ENCODE measurements around the gene CNTLN. TPM values are rescaled to one million over a fixed set of nuclear protein-coding genes. Genes with fewer than 3 reads are reported as not detected.
A peak's percentile ranks its signal among the peaks of the same experiment; 100 is the strongest.

CNTLN gene
- total and polyA plus RNA-seq, 8 donors, result 1.2 to 3.1 (median 2.2) TPM

- Histone ChIP-seq H3K27me3 (no peaks in the 10 kb centered on the region), H3K4me1 (no peaks in the 10 kb centered on the region), H3K36me3 (no peaks in the 10 kb centered on the region), H3K9me3 (no peaks in the 10 kb centered on the region), H3K27ac (no peak overlapping the region), H3K4me3 (no peak overlapping the region)
- FAIRE-seq, result no peak
- intact Hi-C loops (cut with DNase I), result no loop called here
- no peak for DNase-seq
- no peak for ATAC-seq
- TF ChIP-seq CTCF (IDR thresholded peaks at IDR 0.05), result no peak
- WGBS, 2 donors, result 92 to 98% methylated on average over 1 of the region's 1 CpG
These were observed 356.9 kb downstream of the CNTLN start for GRCh38 chr9:17491780-17492179.

GRCh38 chr9:17503196-17503595 is 368.4 kb downstream of the CNTLN start:
- Histone ChIP-seq H3K27ac (no peak overlapping the region), H3K27me3 (no peaks in the 10 kb centered on the region), H3K9me3 (no peaks in the 10 kb centered on the region), H3K36me3 (no peaks in the 10 kb centered on the region), H3K4me1 (no peaks in the 10 kb centered on the region), H3K4me3 (no peak overlapping the region)
- FAIRE-seq (no peak), ATAC-seq (no peak), DNase-seq (no peak)
- intact Hi-C loops (cut with DNase I), result no loop called here
- TF ChIP-seq CTCF (IDR thresholded peaks at IDR 0.05), result no peak
- WGBS, 2 donors, result 87 to 95% methylated on average over 3 of the region's 3 CpGs

GRCh38 chr9:17509151-17509550 is 374.3 kb downstream of the CNTLN start:
- FAIRE-seq, result no peak
- intact Hi-C loops (cut with DNase I), result no loop called here
- WGBS, 2 donors, result 73 to 85% methylated on average over 1 of the region's 1 CpG

GRCh38 chr9:17509701-17510100 is 374.9 kb downstream of the CNTLN start:
- H3K27me3 ChIP-seq, result no peaks in the 10 kb centered on the region
- ATAC-seq (no peak), DNase-seq (no peak), FAIRE-seq (no peak)
- H3K4me3 ChIP-seq, result no peak overlapping the region
- no peak for TF ChIP-seq CTCF (IDR thresholded peaks at IDR 0.05)
- WGBS, 2 donors, result 86 to 91% methylated on average over 1 of the region's 1 CpG
- H3K36me3 ChIP-seq, result no peaks in the 10 kb centered on the region
- H3K27ac ChIP-seq, result no peak overlapping the region
- no peaks in the 10 kb centered on the region for H3K9me3 ChIP-seq
- H3K4me1 ChIP-seq, result no peaks in the 10 kb centered on the region
- intact Hi-C loops (cut with DNase I), result no loop called here

More at GRCh38 chr9:17509151-17509550, 374.3 kb downstream of the CNTLN start:
- no peaks in the 10 kb centered on the region for H3K9me3 ChIP-seq
- H3K27ac ChIP-seq, result no peak overlapping the region
- ATAC-seq (no peak), DNase-seq (no peak)
- no peaks in the 10 kb centered on the region for H3K4me1 ChIP-seq
- H3K27me3 ChIP-seq, result no peaks in the 10 kb centered on the region
- TF ChIP-seq CTCF (IDR thresholded peaks at IDR 0.05), result no peak
- no peaks in the 10 kb centered on the region for H3K36me3 ChIP-seq
- H3K4me3 ChIP-seq, result no peak overlapping the region

GRCh38 chr9:17519761-17520160 is 384.9 kb downstream of the CNTLN start:
- no peak for FAIRE-seq
- H3K4me3 ChIP-seq, result no peak overlapping the region

More at GRCh38 chr9:17519761-17520160, 384.9 kb downstream of the CNTLN start:
- intact Hi-C loops (cut with DNase I), result no loop called here
- no peak for TF ChIP-seq CTCF (IDR thresholded peaks at IDR 0.05)
- no peaks in the 10 kb centered on the region for H3K36me3 ChIP-seq
- no peak overlapping the region for H3K27ac ChIP-seq
- no peaks in the 10 kb centered on the region for H3K27me3 ChIP-seq
- WGBS, 2 donors, result 10 to 12% methylated on average over 4 of the region's 4 CpGs
- no peaks in the 10 kb centered on the region for H3K9me3 ChIP-seq
- no peaks in the 10 kb centered on the region for H3K4me1 ChIP-seq
- DNase-seq, result no peak
- peak in 3 of 4 donors; percentile 36 to 57 (median 42) for ATAC-seq
